D721Med (cell line): ENCODE measurements around the gene CD177.
"Not testable (repeated sequence)": the region's sequence is repeated elsewhere in the genome, so short reads cannot be mapped to it uniquely, and the experiment has no call there.

ENCODE experiments used
- DNase-seq: peaks from one replicate; pipeline ENCODE4 v3.0.0; 2011; ENCODE audit warnings: low spot score; ENCODE audit not compliant: insufficient read length
- FAIRE-seq: peaks from 2 replicates; lab custom pipeline; 2011; peaks lifted over from hg19 to GRCh38; lab: Jason Lieb, UNC
- CTCF ChIP-seq: IDR thresholded peaks from 2 replicates; pipeline ENCODE4 v1.5.1; 2012; ENCODE audit warnings: mild to moderate bottlenecking, control low read depth; ENCODE audit not compliant: insufficient read depth; ENCODE audit errors: missing control alignments

The CD177 gene

DNA sequence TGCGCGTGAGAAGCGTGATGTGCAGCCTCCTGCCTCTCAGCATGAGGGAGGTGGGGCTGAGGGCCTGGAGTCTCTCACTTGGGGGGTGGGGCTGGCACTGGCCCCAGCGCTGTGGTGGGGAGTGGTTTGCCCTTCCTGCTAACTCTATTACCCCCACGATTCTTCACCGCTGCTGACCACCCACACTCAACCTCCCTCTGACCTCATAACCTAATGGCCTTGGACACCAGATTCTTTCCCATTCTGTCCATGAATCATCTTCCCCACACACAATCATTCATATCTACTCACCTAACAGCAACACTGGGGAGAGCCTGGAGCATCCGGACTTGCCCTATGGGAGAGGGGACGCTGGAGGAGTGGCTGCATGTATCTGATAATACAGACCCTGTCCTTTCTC lies 8.7 kb downstream of the CD177 start:
- TF ChIP-seq CTCF, result no peak
- no peak for DNase-seq
- no peak for FAIRE-seq

- FAIRE-seq (no peak), DNase-seq (no peak)
- TF ChIP-seq CTCF, result no peak
These were observed 9.3 kb downstream of the CD177 start for GRCh38 chr19:43362745-43363144.

DNA sequence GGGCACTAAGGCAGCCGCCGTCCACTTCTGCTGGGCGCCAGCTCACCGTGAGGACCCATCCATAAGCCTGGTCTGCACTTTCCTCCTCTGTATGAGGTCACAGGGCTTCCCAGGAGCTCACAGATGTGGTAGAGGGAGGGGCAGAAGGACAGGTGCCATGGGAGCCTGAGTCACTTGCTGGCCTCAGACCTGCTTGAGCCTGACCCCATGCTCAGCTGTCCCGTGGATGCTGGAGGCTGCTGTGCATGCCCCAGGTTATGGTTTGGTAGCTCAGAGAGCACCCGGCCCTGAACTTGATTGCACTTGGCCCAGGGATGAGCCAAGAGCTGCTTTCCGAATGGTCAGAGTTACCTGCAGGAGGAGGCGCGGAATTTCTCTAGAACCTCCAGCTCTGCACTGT lies 12.2 kb downstream of the CD177 start:
- FAIRE-seq, DNase-seq: not testable (repeated sequence)

DNA sequence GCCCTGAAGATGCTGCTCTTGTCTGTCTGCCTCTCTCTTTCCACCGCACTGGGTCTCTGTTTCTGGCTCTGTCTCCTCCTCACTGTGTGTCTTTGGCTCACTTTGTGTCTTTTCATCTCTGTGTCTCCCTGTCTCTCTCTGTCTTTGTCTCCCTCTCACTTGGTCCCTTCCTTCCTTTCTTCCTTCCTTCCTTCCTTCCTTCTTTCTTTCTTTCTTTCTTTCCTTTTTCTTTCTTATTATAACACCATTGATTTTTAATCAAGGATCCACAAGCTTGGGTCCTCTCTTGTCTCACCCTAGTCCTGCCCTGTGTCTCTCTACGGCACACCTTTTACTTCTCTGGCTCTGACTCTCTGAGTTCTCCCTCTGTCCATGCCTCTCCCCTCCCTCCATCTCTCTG lies 14.3 kb downstream of the CD177 start:
- TF ChIP-seq CTCF, result no peak
- no peak for DNase-seq
- no peak for FAIRE-seq

DNA sequence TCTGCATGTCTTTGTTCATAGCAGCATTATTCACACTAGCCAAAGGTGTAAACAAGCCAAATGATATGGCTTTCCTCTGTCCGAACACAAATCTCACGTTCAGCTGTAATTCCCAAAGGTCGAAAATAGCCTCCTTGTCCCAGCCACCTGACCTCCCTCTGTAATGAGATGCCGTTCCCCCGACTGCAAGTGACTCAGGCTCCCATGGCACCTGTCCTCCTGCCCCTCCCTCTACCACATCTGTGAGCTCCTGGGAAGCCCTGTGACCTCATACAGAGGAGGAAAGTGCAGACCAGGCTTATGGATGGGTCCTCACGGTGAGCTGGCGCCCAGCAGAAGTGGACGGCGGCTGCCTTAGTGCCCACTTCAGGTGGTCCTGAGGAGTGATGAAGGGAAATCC lies 15.4 kb downstream of the CD177 start:
- DNase-seq, FAIRE-seq: not testable (repeated sequence)

GRCh38 chr19:43371909-43372308 lies 18.4 kb downstream of the CD177 start:
- TF ChIP-seq CTCF, result no peak
- FAIRE-seq, result no peak
- no peak for DNase-seq

DNA sequence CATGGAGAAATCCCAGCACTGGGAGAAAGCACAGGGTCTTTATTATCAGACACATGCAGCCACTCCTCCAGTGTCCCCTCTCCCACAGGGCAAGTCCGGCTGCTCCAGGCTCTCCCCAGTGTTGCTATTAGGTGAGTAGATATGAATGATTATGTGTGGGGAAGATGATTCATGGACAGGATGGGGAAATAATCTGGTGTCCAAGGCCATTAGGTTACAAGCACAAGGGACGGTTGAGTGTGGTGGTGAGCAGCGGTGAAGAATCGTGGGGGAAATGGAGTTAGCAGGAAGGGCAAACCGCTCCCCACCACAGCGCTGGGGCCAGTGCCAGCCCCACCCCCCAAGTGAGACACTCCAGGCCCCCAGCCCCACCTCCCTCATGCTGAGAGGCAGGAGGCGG lies 19.0 kb downstream of the CD177 start:
- FAIRE-seq (no peak), DNase-seq (no peak)
- TF ChIP-seq CTCF, result no peak

- not testable (repeated sequence) for DNase-seq, FAIRE-seq
These were observed 24.1 kb downstream of the CD177 start for GRCh38 chr19:43377624-43378023.

DNA sequence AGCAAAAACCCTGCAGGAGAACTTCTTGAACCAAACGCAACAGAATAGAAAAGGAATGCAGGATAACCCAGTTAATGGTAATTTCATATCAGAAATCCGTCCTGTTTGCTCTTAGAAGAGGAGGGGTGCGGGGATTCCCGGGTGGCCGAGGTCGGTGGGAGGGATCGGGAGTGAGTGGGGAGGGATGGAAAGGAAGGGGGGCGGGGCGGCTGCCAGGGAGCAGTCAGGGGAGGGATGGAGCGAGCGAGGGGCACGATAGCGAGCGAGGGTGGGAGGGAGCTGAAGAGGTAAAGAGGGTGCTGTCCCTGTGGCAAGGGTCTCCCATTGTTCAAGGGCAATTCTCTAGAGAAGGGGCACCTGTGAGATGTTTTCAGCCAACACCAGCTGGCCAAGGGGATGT lies 26.5 kb downstream of the CD177 start:
- TF ChIP-seq CTCF, result no peak
- no peak for FAIRE-seq
- DNase-seq, result no peak
